NCI-H2107 treated with DMSO at 0.1 percent for 48 hours (cell line): Measurements from ENCODE around the gene ZNF679.
"Not testable (repeated sequence)": the region's sequence is repeated elsewhere in the genome, so short reads cannot be mapped to it uniquely, and the experiment has no call there.

Experiments used
- DNase-seq: peaks from one replicate; lab custom pipeline; 2025; ENCODE audit not compliant: unreplicated experiment; lab: John Stamatoyannopoulos, UW

ZNF679 gene

DNA sequence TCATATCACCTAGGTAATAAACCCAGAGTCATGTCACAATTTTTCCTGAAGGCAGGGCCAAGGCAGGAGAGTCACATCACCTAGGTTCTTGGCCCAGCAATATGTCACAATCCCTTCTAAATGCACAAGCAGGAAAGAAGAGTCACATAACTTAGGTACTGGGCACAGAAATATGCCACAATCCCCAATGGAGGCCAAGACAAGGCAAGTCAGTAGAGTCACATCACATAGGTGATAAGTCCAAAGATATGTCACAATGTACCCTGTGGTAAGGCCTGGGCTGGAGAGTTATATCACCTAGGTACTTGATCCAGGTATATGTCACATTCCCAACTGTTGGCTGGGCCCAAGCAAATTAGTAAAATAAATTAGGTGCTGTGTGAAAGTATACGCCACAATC is at the start of gene ZNF679:
Gene ZNF679 (plus strand): TSS at position 301 of the 400 bp plus-strand sequence. CDS start 20,644 bp downstream, outside the sequence.
- DNase-seq, result not testable (repeated sequence)

DNA sequence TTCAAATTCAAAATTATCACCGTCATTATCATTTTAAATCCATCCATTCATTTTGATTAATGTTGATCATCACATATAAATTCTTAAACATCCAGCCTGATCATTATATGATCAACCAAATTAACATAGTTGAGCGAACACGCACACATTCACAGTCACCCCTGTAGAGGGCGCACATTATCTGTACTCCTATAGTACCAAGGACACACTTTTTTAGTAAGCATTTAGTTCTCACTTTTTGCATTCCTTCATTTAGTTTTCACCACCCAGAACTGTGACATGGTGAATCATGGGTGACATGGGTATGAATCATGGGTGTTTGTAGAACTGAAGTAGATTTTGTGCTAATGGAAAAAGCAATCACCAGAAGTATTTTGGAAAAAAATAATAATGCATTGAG is 47.3 kb upstream of the ZNF679 start:
- no peak for DNase-seq

DNA sequence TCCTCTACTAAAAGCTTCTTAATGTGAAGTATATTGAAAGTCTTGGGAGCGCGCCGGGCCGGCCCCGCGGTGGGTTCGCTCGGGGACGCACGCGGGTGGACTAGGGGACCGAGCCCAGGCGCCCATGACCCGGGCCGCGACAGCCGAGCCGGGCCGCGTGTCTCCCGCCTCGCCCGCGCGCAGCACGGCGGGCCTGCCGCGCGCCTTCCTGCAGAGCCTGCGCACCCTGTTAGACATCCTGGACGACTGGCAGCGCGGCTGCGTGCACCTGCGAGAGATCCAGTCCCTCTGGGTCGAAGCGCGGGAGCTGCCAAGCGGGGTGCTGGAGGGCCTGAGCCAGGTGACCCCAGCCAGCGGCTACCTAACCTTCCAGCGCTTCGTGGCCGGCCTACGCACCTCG is 46.7 kb upstream of the ZNF679 start:
- DNase-seq, result no peak

DNA sequence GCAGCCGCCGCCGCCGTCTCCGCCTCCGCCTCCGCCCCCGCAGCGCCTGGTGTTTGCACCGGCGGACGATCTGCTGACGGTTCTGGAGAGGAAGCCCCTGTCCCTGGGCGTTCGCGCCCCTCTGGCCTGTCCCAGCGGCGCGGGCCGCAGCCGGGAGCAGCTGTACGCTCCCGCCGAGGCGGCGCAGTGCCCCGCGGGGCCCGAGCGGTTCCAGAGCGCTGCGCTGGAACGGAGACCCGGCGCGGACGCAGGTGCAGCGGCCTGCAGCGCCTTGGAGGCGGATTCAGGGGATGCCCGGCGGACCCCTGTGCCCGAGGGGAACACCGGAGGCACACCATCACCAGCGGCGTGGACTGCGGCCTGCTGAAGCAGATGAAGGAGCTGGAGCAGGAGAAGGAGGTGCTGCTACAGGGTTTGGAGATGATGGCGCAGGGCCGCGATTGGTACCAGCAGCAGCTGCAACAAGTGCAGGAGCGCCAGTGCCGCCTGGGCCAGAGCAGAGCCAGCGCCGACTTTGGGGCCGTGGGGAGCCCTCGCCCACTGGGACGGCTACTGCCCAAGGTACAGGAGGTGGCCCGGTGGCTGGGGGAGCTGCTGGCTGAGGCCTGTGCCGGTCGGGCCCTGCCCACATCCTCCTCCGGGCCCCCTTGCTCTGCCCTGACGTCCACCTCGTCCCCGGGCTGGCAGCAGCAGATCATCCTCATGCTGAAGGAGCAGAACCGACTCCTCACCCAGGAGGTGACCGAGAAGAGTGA is 46.1 kb upstream of the ZNF679 start:
- DNase-seq, result no peak

DNA sequence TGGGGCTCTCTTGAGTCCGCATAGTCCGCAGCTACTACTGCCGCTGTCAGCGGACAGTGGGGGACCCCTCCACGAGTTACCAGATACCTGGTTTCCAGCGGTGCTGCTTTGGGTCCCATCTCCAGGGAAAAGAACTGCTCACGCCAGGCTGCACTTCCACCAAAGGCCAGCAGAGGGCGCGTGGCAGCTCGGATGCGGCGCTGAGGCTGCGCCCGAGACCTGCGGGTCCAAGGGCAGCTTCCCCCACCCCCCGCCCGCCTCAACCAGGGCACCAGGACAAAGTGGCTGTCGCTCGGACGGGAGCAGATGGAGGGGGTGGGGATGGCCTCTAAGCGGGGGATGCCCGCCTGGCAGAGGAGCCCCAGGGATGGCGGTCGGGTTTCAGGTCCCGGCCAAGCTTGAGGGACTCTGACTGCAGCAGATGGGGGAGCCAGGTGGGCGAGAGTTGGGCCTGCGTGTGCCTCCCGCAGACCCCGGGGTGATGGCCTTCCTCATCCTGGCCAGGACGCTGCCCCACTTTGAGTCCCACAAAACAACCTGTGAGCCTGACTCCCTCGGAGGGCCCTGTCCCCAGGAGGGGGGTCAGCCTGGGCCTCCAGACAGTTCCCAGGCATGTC is 45.0 kb upstream of the ZNF679 start:
- no peak for DNase-seq

DNA sequence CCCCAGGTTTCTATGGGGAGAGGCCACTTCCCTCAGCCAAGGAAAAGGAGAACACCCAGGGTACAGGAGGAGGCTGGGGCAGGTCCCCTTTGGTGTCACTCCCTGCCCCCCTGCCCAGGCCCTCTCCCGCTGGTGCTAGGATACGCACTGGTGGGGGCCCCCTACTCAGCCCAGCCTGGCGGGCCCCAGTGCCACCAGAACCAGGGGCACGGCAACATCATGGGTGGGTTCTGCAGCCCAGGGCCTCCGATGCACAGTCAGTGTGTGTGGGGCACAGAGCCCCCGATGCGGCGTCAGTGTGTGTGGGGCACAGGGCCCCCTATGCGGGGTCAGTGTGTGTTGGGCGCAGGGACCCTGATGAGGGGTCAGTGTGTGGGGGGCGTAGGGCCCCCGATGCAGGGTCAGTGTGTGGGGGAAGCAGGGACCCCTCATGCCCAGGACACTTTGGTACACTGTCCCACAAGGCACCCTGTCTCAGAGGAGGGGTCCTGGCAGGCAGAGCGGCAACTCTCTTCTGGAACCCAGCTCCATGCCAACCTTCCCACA is 44.4 kb upstream of the ZNF679 start:
- DNase-seq, result no peak

DNA sequence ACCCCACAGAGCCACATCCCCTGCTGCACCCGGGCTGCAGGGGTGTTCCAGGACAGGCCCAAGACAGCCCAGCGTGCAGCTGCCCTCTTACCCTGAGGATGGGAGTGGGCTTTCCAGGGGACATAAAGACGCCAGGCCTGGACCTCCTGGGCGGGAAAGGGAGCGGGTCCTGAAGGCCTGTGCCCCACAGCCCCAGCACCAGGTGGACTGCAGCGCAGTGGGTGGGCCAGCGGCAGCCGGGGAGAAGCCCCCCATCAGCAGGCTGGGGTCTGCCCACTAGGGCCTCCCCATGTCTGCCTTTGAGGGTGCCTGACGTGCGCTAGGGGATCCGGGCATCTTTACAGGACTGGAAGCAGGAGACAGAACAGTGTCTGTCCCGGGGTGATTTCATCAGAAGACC is 43.9 kb upstream of the ZNF679 start:
- DNase-seq, result no peak

DNA sequence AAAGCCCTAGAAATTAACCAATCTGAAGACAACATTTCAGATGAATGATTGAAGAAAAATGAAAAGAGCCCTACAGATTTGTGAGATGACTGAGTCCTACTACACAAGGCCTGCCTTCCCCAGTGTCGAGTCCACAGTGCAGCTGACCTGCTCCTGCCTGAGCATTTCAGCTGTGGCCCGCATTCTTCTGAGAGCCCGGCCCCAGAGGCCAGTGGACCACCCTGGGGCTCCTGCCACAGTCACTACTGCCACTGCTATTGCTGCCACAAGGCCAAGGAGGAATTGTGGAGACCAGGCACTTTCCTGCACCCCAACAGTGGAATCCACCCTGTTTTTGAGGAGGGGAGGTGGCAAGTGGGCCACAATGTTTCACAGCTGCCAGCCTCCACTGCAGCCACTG is 40.9 kb upstream of the ZNF679 start:
- DNase-seq, result no peak

DNA sequence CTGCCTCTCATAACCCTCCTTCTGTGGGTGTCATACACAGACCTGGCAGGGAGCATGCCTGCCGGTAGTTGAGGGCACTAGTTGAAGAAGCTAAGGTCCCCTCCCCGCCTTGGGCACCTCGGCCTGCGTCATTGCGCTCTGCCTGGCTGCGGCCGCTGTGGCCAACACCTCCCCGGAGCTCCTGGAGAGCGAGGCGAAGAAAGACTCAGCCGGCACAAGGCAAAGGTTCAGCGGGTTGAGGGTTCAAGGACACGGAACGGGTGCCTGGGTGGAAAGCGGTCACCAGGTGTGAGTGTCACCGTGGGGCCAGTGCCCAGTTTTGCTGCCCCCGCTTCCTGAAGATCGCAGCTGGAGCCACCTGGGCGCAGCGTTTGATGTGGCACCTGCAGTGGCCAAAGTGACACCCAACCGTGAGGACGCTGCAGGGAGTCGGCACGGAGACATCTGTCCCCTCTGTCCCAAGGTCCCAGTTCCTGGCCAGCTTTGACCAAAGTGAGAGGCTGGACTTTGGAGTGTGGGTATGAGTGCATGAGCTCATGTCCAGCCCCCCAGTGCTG is 36.0 kb upstream of the ZNF679 start:
- no peak for DNase-seq

DNA sequence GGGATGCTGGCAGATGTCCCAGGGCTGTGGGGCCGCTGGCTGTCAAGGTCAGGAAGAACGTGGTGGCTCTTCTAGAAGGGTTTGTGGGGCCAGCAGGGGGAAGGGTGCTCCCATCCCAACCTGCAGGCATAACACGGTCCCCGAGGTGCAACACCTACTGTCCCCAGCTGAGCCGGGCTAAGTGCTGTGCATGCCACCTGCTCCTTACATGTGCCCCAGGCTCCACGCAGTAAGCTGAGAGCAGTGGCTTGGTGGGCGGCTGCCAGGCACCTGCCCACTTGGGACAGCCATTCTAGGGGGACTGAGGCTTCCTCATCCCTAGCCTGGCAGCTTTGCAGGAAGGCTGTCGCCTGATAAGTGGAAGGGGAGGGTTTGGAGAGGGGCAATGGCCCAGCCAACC is 35.5 kb upstream of the ZNF679 start:
- no peak for DNase-seq

DNA sequence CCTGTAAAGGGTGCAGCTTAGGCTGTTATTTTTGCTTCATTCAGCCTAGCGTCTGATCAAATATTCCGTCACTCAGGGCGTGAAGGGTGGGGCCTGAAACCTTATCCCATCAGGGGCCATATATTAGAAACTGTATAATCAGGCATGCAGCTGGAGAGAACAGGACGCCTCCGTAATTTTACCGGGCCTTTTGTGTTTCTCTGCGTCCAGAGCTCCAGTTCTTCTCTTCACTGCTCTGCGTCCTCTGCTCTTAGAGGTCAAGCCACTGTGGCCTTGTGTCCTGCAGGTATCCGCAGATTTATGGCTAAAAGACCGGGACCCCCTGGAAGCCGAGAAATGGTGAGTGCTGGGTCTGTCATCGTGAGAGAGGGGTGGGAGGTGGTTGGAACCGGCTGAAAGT is 21.4 kb upstream of the ZNF679 start, which contains the start of gene ZNF735:
Gene ZNF735 (plus strand): TSS at position 301 of the 400 bp plus-strand sequence. CDS start 0 bp downstream, at position 301.
- no peak for DNase-seq

DNA sequence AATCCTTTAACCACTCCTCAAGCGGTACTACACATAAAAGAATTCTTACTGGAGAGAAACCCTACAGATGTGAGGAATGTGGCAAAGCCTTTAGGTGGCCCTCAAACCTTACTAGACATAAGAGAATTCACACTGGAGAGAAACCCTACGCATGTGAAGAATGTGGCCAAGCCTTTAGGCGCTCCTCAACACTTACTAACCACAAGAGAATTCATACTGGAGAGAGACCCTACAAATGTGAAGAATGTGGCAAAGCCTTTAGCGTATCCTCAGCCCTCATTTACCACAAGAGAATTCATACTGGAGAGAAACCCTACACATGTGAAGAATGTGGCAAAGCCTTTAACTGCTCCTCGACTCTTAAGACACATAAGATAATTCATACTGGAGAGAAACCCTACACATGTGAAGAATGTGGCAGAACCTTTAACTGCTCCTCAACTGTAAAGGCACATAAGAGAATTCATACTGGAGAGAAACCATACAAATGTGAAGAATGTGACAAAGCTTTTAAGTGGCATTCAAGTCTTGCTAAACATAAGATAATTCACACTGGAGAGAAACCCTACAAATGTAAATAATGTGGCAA is 8.5 kb upstream of the ZNF679 start:
- DNase-seq, result not testable (repeated sequence)

DNA sequence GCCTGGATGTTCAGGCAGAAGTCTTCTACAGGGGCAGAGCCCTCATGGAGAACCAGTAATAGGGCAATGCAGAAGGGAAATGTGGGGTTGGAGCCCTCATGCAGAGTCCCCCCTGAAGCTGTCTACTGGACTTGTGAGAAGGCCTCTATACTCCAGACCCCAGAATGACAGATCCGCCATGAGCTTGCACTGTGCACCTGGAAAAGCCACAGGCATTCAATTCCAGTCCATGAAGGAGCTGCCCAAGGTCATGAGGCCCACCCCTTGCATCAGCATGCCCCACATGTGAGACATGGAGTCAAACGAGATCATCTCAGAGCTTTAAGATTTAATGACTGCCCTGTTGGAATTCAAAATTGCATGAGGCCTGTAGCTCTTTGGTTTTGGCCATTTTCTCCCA is 4.9 kb upstream of the ZNF679 start:
- DNase-seq, result no peak

DNA sequence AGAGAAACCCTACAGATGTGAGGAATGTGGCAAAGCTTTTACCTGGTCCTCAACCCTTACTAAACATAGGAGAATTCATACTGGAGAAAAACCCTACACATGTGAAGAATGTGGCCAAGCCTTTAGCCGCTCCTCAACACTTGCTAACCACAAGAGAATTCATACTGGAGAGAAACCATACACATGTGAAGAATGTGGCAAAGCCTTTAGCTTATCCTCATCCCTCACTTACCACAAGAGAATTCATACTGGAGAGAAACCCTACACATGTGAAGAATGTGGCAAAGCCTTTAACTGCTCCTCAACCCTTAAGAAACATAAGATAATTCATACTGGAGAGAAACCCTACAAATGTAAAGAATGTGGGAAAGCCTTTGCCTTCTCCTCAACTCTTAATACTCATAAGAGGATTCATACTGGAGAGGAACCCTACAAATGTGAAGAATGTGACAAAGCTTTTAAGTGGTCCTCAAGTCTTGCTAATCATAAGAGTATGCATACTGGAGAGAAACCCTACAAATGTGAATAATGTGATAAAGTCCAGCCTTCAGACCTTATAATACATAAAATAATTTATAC is 38.2 kb downstream of the ZNF679 start:
- DNase-seq, result no peak

DNA sequence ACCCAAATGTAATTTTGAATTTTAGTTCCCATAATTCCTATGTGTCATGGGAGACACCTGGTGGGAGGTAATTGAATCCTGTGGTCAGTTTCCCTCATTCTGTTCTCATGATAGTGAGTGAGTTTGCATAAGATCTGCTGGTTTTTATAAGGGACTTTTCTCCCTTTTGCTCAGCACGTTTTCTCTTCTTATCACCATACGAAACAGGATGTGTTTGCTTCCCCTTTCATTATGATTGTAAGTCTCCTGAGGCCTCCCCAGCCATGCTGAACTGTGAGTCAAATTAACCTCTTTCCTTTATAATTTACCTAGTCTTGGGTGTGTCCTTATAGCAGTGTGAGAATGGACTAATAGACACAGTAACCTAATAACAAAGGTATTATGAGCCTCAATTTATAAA is 49.4 kb downstream of the ZNF679 start:
- DNase-seq, result no peak

DNA sequence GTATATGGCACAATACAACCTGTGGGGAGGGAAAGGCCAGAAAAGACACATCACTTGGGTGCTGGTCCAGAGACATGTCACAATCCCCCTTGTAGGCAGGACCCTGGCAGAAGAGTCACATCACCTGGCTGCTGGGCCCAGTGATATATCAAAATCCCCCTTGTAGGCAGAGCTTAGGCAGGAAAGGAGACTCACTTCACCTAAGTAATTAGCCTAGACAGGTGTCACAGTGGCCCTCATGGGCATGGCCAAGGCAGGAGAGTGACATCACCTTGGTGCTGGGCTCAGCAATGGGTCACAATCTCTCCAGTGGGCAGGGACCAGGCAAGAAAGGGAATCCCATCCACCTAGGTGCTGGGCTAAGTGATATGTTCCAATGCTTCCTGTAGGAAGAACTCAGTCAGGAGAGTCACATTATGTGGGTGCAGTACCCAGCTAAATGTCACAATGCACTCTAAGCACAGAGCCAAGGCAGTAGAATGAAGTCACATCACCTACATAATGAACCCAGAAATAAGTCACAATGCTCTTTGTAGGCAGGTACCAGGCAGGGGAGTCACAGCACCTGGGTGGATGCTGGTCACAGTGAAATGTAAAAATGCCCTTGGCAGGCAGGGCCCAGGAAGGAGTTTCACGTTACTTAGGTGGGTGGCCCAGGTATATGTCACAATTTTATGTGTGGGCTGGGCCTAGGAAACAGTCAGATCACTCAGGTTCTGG is 66.6 kb downstream of the ZNF679 start:
- no peak for DNase-seq

DNA sequence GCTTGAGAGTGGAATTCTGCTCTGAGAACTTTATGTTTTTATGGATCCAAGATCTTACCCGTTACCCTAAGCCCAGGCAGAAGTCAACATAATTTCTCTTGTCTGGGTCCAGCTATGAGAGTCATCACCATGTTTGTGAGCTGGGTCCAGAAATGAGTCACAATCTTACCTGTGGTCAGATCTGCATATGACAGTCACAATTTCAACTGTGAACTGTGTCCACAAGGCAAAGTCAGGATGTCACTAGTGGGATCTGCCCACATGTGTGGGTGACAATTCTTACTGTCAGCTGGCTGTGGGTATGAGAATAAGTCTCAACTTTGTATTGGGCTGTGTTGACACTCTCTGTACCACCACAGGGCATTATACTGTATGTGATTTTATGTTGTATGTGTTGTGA is 69.1 kb downstream of the ZNF679 start:
- not testable (repeated sequence) for DNase-seq

DNA sequence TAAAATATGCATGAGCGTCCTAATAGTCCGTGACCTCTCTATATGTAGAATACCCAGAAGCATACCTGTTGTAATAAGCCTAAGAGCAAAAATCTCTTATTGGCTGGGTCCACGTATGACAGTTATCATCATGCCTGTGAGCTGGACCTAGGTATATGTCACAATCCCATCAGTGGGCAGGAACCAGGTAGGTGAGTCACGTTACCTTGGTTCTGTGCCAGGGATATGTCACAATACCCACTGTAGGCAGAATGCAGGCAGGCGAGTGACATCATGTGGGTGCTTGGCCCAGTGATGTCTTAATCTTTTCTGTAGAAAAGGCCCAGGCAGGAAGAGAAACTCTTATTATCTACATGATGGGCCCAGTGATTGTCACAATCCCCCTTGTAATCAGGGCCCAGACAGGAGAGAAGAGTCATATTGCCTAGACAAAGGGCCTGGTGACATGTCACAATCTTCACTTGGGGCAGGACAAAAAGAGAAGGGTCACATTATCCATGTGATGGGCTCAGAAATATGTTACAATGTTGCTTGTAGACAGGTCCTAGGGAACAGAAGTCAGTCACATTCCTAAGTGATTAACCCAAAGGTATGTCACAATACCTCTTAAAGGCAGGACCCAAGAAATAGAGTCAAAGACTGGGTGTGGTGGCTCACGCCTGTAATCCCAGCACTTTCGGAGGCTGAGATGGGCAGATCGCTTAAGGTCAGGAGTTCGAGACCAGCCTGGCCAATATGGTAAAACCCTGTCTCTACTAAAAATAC is 72.5 kb downstream of the ZNF679 start:
- no peak for DNase-seq

DNA sequence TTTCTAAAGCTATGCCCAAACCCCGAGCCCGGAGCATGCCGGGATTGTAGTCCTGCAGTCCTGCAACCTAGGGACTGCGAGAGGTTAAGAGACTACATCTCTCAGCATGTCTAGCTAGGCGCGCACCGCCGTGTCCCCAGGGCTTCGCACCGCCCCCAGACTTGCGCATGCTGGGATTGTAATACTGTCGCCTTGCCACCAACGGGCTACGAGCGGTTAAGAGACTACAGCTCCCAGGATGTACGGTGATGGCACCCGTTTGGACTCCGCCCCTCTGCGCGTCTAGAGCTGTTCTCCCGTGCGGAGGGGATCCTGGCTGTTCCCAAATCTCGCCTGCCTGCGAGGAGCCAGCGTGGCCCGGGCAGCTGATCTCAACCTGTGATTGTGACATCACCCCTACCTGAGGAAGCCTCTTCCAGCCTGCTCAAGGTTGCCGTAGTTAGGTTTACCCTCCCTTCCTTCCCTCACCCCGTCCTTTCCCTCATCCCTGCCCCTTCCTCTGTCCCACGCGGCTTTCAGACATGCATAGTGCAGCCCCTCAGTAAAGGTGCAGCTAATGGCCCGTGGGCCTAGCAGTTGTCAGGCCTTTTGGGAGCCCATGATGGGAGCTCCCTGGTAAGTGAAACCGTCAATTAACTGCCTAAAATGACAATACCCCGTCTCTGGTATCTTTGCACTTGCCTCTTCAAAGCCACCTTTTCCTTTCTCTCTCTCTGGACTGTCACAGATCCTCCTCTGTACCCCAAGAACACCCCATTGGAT is 79.2 kb downstream of the ZNF679 start:
- DNase-seq, result peak; percentile 96

DNA sequence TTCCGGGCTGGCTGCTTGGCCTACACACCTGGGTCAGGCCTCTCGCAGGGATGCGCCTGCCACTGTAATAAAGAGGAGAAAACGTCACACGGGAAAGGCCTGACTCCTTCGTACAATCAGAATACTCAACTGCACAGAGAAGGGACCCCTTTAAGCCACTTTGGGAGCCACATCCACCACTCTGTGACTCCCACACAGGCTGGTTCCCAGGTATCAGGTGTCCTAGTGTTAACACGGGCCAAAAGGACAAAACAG is 79.7 kb downstream of the ZNF679 start:
- no peak for DNase-seq
